Lung microvascular endothelial cell (primary cell): ENCODE data around the gene SHB. TPM values are rescaled to one million over a fixed set of nuclear protein-coding genes. Genes with fewer than 3 reads are reported as not detected.

Experiments
- DNase-seq, 2 donors: peaks; one replicate each; pipeline versions ENCODE4 v3.0.0 to v3.0.0-alpha.2; 2010; ENCODE audit warnings: low read depth in 2 of 2
- total RNA-seq: library from RNA; depleted of rRNA; stranded (reverse); fragments of >200 nt; gene quantifications from 2 replicates; pipeline ENCODE4 v1.2.1, GENCODE V29; 2014

Gene SHB
- total RNA-seq, 1 donor from 2014 or later, result 22.6 TPM

- DNase-seq, result no peak
Observed at GRCh38 chr9:38043931-38044623, 24.9 kb downstream of the SHB start.

GRCh38 chr9:38042626-38043357 lies 26.2 kb downstream of the SHB start:
- no peak for DNase-seq

- no peak for DNase-seq
Observed at GRCh38 chr9:38041564-38042243, 27.3 kb downstream of the SHB start.

GRCh38 chr9:38039907-38040682 lies 28.9 kb downstream of the SHB start:
- DNase-seq, result no peak

GRCh38 chr9:38039090-38039906 lies 29.7 kb downstream of the SHB start:
- peak in 1 of 2 donors; percentile 48 for DNase-seq

GRCh38 chr9:38038307-38039089 lies 30.5 kb downstream of the SHB start:
- DNase-seq, result peak in 1 of 2 donors; percentile 36

GRCh38 chr9:38037981-38038306 lies 31.1 kb downstream of the SHB start:
- DNase-seq, result no peak

GRCh38 chr9:38036359-38037084 lies 32.5 kb downstream of the SHB start:
- DNase-seq, result no peak

- peak in 1 of 2 donors; percentile 80 for DNase-seq
Observed at GRCh38 chr9:38035873-38036272, 33.2 kb downstream of the SHB start.

GRCh38 chr9:38033941-38034340 lies 35.1 kb downstream of the SHB start:
- no peak for DNase-seq

- DNase-seq, result peak in 1 of 2 donors; percentile 75
Observed at GRCh38 chr9:38032266-38033110, 36.5 kb downstream of the SHB start.

- no peak for DNase-seq
Observed at GRCh38 chr9:38031594-38031993, 37.4 kb downstream of the SHB start.

GRCh38 chr9:38030658-38031057 lies 38.4 kb downstream of the SHB start:
- no peak for DNase-seq

GRCh38 chr9:38029915-38030638 lies 39.0 kb downstream of the SHB start:
- DNase-seq, result no peak

GRCh38 chr9:38027714-38028113 lies 41.3 kb downstream of the SHB start:
- no peak for DNase-seq

GRCh38 chr9:38026840-38027527 lies 42.0 kb downstream of the SHB start:
- DNase-seq, result no peak
